ENCODE results near the gene ATP11A. TPM values are rescaled to one million over a fixed set of nuclear protein-coding genes. Genes with fewer than 3 reads are reported as not detected.

Gene ATP11A
- total and polyA plus RNA-seq, 10 of the 15 experiments (the other 5 are each of a cell fraction or from before 2014, with no cell fraction given), result 1.4 to 69.6 (median 14.4) TPM

DNA sequence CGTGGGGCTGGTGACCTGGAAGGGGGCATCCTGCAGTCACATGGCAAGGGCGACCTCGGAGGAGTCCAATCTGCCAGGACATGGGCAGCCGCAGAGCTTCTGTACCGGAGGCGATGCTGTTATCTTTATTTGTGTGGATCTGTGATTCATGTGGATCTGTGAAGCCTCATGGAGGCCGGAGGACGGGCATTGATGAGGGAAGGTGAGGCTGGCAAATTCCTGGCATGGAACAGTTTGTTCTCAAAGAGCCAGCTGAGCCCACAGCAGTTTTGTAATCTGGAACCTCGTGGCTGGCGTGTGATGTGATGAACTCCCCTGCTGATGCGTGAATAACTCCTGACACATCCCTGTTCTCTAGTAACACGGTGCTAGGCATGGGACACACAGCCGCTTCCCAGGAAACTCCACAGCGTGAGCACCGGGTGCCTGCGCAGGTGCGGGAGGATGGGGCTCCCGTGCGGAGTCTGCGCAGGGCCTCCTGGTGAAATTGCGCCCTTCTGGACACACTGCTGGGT, 40.4 kb downstream of the ATP11A start:
- H3K27ac ChIP-seq (ENCODE audit: control insufficient read depth, insufficient read depth), result no peak overlapping the region
- ATAC-seq (no peak), DNase-seq (ENCODE audit: low read depth, low spot score) (no peak), FAIRE-seq (no peak)
- no peaks in the 10 kb centered on the region; the same call in 1 of the 2 replicates for H4K20me1 ChIP-seq (ENCODE audit: control insufficient read depth, insufficient read depth)
- CTCF ChIA-PET, result no interaction called here
- POLR2A ChIA-PET, result no interaction called here
- RAD21 ChIA-PET (ENCODE audit: unreplicated experiment), result no interaction called here
- in situ Hi-C loops (cut with MboI), result no loop called here
- TF ChIP-seq CBX5 (IDR thresholded peaks at IDR 0.05; ENCODE audit: low read depth), result no peak
- no peak for TF ChIP-seq TARDBP (IDR thresholded peaks at IDR 0.05; ENCODE audit: borderline replicate concordance)
- TF ChIP-seq, protein P1, sequence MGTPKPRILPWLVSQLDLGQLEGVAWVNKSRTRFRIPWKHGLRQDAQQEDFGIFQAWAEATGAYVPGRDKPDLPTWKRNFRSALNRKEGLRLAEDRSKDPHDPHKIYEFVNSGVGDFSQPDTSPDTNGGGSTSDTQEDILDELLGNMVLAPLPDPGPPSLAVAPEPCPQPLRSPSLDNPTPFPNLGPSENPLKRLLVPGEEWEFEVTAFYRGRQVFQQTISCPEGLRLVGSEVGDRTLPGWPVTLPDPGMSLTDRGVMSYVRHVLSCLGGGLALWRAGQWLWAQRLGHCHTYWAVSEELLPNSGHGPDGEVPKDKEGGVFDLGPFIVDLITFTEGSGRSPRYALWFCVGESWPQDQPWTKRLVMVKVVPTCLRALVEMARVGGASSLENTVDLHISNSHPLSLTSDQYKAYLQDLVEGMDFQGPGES (IDR thresholded peaks at IDR 0.05), result no peak
- no peak for TF ChIP-seq BMI1 (IDR thresholded peaks at IDR 0.05; ENCODE audit: borderline replicate concordance)
- no peak for TF ChIP-seq RUNX3 (IDR thresholded peaks at IDR 0.05; ENCODE audit: low read length)
- no peak for TF ChIP-seq CREM (IDR thresholded peaks at IDR 0.05; ENCODE audit: low read depth)
- TF ChIP-seq EZH2 (IDR thresholded peaks at IDR 0.05; ENCODE audit: borderline replicate concordance, control insufficient read depth, low read depth, low read length), result no peak
- no peak for TF ChIP-seq POU2F2 (IDR thresholded peaks at IDR 0.05; ENCODE audit: borderline replicate concordance, low read depth, low read length)
- TF ChIP-seq TCF12 (IDR thresholded peaks at IDR 0.05; ENCODE audit: low read depth, low read length), result no peak
- TF ChIP-seq, protein P2, sequence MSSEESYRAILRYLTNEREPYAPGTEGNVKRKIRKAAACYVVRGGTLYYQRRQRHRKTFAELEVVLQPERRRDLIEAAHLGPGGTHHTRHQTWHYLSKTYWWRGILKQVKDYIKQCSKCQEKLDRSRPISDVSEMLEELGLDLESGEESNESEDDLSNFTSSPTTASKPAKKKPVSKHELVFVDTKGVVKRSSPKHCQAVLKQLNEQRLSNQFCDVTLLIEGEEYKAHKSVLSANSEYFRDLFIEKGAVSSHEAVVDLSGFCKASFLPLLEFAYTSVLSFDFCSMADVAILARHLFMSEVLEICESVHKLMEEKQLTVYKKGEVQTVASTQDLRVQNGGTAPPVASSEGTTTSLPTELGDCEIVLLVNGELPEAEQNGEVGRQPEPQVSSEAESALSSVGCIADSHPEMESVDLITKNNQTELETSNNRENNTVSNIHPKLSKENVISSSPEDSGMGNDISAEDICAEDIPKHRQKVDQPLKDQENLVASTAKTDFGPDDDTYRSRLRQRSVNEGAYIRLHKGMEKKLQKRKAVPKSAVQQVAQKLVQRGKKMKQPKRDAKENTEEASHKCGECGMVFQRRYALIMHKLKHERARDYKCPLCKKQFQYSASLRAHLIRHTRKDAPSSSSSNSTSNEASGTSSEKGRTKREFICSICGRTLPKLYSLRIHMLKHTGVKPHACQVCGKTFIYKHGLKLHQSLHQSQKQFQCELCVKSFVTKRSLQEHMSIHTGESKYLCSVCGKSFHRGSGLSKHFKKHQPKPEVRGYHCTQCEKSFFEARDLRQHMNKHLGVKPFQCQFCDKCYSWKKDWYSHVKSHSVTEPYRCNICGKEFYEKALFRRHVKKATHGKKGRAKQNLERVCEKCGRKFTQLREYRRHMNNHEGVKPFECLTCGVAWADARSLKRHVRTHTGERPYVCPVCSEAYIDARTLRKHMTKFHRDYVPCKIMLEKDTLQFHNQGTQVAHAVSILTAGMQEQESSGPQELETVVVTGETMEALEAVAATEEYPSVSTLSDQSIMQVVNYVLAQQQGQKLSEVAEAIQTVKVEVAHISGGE (CRISPR knock-in tag; IDR thresholded peaks at IDR 0.05), result no peak
- TF ChIP-seq, protein P3, sequence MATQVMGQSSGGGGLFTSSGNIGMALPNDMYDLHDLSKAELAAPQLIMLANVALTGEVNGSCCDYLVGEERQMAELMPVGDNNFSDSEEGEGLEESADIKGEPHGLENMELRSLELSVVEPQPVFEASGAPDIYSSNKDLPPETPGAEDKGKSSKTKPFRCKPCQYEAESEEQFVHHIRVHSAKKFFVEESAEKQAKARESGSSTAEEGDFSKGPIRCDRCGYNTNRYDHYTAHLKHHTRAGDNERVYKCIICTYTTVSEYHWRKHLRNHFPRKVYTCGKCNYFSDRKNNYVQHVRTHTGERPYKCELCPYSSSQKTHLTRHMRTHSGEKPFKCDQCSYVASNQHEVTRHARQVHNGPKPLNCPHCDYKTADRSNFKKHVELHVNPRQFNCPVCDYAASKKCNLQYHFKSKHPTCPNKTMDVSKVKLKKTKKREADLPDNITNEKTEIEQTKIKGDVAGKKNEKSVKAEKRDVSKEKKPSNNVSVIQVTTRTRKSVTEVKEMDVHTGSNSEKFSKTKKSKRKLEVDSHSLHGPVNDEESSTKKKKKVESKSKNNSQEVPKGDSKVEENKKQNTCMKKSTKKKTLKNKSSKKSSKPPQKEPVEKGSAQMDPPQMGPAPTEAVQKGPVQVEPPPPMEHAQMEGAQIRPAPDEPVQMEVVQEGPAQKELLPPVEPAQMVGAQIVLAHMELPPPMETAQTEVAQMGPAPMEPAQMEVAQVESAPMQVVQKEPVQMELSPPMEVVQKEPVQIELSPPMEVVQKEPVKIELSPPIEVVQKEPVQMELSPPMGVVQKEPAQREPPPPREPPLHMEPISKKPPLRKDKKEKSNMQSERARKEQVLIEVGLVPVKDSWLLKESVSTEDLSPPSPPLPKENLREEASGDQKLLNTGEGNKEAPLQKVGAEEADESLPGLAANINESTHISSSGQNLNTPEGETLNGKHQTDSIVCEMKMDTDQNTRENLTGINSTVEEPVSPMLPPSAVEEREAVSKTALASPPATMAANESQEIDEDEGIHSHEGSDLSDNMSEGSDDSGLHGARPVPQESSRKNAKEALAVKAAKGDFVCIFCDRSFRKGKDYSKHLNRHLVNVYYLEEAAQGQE (IDR thresholded peaks at IDR 0.05; ENCODE audit: low read depth, low read length), result no peak
- TF ChIP-seq POLR2A (IDR thresholded peaks at IDR 0.05; ENCODE audit: low read depth, low read length), result no peak
- SMC1A ChIA-PET (ENCODE audit: uncharacterized antibody, unreplicated experiment), result interaction anchor here (0.6 kb wide), 1 partner anchor 370 kb away, joined by 3 read pairs; no protein-coding TSS in a partner anchor
- peaks cover 10% of the 10 kb centered on the region for H3K79me2 ChIP-seq (ENCODE audit: control insufficient read depth, insufficient read depth, low read length)
- H3K36me3 ChIP-seq (ENCODE audit: control insufficient read depth in 2 of 2, insufficient read depth in 2 of 2, low read length in 1 of 2), result 0 out of 4 replicates have a peak, but pooled peaks cover 0 to 3% of the 10 kb centered on the region in 2 experiments
- H3K4me3 ChIP-seq, result no peak overlapping the region
- H3K9me3 ChIP-seq (replicated peaks; ENCODE audit: control insufficient read depth, insufficient read depth, low read length), result no peaks in the 10 kb centered on the region
- no peak overlapping the region for H3K9ac ChIP-seq (ENCODE audit: control insufficient read depth, insufficient read depth, low read length)
- no peak overlapping the region for H2AFZ ChIP-seq (ENCODE audit: control insufficient read depth, low read depth, low read length)
- BruUV-seq (replicated peaks), result no TSS peak
- peaks cover 7% of the 10 kb centered on the region for H3K4me1 ChIP-seq (ENCODE audit: control insufficient read depth, insufficient read depth, low read length)
- WGBS (ENCODE audit: insufficient coverage, insufficient replicate concordance, low lambda C conversion rate, missing lambda C conversion rate), result 89% methylated on average over 21 of the region's 21 CpGs
- intact Hi-C loops (cut with micrococcal nuclease; ENCODE audit: unreplicated experiment), result no loop called here
- no peaks in the 10 kb centered on the region for H3K27me3 ChIP-seq (replicated peaks in 1 of 2; ENCODE audit: control insufficient read depth in 2 of 2, insufficient read depth in 2 of 2, low read length in 1 of 2)
- no peak overlapping the region for H3K4me2 ChIP-seq (ENCODE audit: control insufficient read depth, insufficient read depth)

Data from GM12878 (cell line).